ENCODE measurements around the gene R3HCC1L. TPM values are rescaled to one million over a fixed set of nuclear protein-coding genes. Genes with fewer than 3 reads are reported as not detected.
"Not testable (repeated sequence)": the region's sequence is repeated elsewhere in the genome, so short reads cannot be mapped to it uniquely, and the experiment has no call there.

R3HCC1L gene
- total RNA-seq, 1 donor from 2014 or later, result 11.3 TPM

DNA sequence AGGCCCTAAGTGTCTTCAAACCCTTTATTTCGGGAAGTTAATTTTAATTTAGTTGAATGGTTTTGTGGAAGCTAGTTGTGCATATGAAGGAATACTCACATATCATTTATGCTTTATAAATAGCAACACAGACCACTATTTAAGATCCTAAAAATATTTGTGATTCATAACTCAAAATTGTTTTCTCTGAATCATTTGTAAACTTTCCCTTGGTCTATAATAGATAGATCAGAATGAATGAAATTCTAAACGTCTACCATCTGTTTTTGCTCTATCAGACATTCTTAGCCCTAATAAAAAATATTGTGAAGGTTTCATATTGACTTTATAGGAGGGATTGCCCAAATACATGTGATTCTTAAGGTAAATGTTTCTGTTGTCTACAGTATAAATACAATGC is 90.1 kb downstream of the R3HCC1L start:
- Mint-ChIP-seq H3K4me1 (ENCODE audit: unreplicated experiment) (peaks cover 24% of the 10 kb centered on the region), H3K4me3 (ENCODE audit: unreplicated experiment) (no peak overlapping the region), H3K9me3 (ENCODE audit: unreplicated experiment) (peaks cover 6% of the 10 kb centered on the region), H3K27ac (ENCODE audit: unreplicated experiment) (no peak overlapping the region), H3K27me3 (ENCODE audit: unreplicated experiment) (no peaks in the 10 kb centered on the region), H3K36me3 (ENCODE audit: unreplicated experiment) (peaks cover 12% of the 10 kb centered on the region)
- TF ChIP-seq, protein P1, sequence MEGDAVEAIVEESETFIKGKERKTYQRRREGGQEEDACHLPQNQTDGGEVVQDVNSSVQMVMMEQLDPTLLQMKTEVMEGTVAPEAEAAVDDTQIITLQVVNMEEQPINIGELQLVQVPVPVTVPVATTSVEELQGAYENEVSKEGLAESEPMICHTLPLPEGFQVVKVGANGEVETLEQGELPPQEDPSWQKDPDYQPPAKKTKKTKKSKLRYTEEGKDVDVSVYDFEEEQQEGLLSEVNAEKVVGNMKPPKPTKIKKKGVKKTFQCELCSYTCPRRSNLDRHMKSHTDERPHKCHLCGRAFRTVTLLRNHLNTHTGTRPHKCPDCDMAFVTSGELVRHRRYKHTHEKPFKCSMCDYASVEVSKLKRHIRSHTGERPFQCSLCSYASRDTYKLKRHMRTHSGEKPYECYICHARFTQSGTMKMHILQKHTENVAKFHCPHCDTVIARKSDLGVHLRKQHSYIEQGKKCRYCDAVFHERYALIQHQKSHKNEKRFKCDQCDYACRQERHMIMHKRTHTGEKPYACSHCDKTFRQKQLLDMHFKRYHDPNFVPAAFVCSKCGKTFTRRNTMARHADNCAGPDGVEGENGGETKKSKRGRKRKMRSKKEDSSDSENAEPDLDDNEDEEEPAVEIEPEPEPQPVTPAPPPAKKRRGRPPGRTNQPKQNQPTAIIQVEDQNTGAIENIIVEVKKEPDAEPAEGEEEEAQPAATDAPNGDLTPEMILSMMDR (IDR thresholded peaks at IDR 0.05), result no peak
- no peak for DNase-seq (ENCODE audit: extremely low spot score, unreplicated experiment)

- TF ChIP-seq, protein P1 (IDR thresholded peaks at IDR 0.05), result no peak
- H3K4me1 Mint-ChIP-seq (ENCODE audit: unreplicated experiment), result peaks cover 24% of the 10 kb centered on the region
- H3K27ac Mint-ChIP-seq (ENCODE audit: unreplicated experiment), result peak overlapping the region; percentile 1
- peaks cover 7% of the 10 kb centered on the region for H3K36me3 Mint-ChIP-seq (ENCODE audit: unreplicated experiment)
- H3K27me3 Mint-ChIP-seq (ENCODE audit: unreplicated experiment), result no peaks in the 10 kb centered on the region
- H3K4me3 Mint-ChIP-seq (ENCODE audit: unreplicated experiment), result no peak overlapping the region
- no peak for DNase-seq (ENCODE audit: extremely low spot score, unreplicated experiment)
- H3K9me3 Mint-ChIP-seq (ENCODE audit: unreplicated experiment), result peaks cover 1% of the 10 kb centered on the region
Measured at GRCh38 chr10:98224996-98225395, 90.5 kb downstream of the R3HCC1L start.

- Mint-ChIP-seq H3K4me1 (ENCODE audit: unreplicated experiment) (peaks cover 24% of the 10 kb centered on the region), H3K27ac (ENCODE audit: unreplicated experiment) (no peak overlapping the region), H3K9me3 (ENCODE audit: unreplicated experiment) (no peaks in the 10 kb centered on the region), H3K4me3 (ENCODE audit: unreplicated experiment) (no peak overlapping the region), H3K36me3 (ENCODE audit: unreplicated experiment) (peaks cover 12% of the 10 kb centered on the region), H3K27me3 (ENCODE audit: unreplicated experiment) (no peaks in the 10 kb centered on the region)
- TF ChIP-seq, protein P1 (IDR thresholded peaks at IDR 0.05), result no peak
- DNase-seq (ENCODE audit: extremely low spot score, unreplicated experiment), result no peak
Measured at GRCh38 chr10:98226508-98227144, 92.2 kb downstream of the R3HCC1L start.

DNA sequence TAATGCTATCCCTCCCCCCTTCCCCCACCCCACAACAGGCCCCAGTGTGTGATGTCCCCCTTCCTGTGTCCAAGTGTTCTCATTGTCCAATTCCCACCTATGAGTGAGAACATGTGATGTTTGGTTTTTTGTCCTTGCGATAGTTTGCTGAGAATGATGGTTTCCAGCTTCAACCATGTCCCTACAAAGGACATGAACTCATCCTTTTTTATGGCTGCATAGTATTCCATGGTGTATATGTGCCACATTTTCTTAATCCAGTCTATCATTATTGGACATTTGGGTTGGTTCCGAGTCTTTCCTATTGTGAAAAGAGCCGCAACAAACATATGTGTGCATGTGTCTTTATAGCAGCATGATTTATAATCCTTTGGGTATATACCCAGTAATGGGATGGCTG is 93.3 kb downstream of the R3HCC1L start:
- H3K9me3 Mint-ChIP-seq (ENCODE audit: unreplicated experiment); H3K4me3 Mint-ChIP-seq (ENCODE audit: unreplicated experiment); H3K27ac Mint-ChIP-seq (ENCODE audit: unreplicated experiment); DNase-seq (ENCODE audit: extremely low spot score, unreplicated experiment); H3K27me3 Mint-ChIP-seq (ENCODE audit: unreplicated experiment): not testable (repeated sequence)
- Mint-ChIP-seq H3K36me3 (ENCODE audit: unreplicated experiment) (peaks cover 14% of the 10 kb centered on the region), H3K4me1 (ENCODE audit: unreplicated experiment) (peaks cover 24% of the 10 kb centered on the region)

GRCh38 chr10:98228266-98228665 is 93.8 kb downstream of the R3HCC1L start:
- not testable (repeated sequence) for DNase-seq (ENCODE audit: extremely low spot score, unreplicated experiment); H3K27me3 Mint-ChIP-seq (ENCODE audit: unreplicated experiment); H3K27ac Mint-ChIP-seq (ENCODE audit: unreplicated experiment); H3K4me3 Mint-ChIP-seq (ENCODE audit: unreplicated experiment); H3K9me3 Mint-ChIP-seq (ENCODE audit: unreplicated experiment)
- Mint-ChIP-seq H3K4me1 (ENCODE audit: unreplicated experiment) (peaks cover 24% of the 10 kb centered on the region), H3K36me3 (ENCODE audit: unreplicated experiment) (peaks cover 14% of the 10 kb centered on the region)

DNA sequence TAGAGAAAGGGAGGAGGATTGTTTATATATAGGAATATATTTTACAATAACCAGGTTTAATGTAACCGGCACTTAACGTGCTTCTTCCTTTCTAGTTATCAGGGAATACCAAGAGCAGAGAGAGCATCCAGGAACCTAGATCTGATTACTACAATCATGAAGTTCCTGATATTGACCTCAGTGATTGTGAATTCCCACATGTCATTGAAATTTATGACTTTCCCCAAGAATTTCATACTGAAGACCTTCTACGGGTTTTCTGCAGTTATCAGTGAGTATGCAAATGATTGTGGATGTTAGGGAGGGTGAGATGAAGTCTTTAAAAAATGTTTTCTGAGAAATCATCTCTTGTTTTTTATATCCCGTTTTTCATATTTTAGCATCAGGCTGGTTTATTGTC is 97.0 kb downstream of the R3HCC1L start:
- Mint-ChIP-seq H3K9me3 (ENCODE audit: unreplicated experiment) (no peaks in the 10 kb centered on the region), H3K4me3 (ENCODE audit: unreplicated experiment) (no peak overlapping the region), H3K27ac (ENCODE audit: unreplicated experiment) (no peak overlapping the region), H3K36me3 (ENCODE audit: unreplicated experiment) (peaks cover 29% of the 10 kb centered on the region), H3K27me3 (ENCODE audit: unreplicated experiment) (no peaks in the 10 kb centered on the region), H3K4me1 (ENCODE audit: unreplicated experiment) (no peaks in the 10 kb centered on the region)
- no peak for DNase-seq (ENCODE audit: extremely low spot score, unreplicated experiment)
- TF ChIP-seq, protein P1 (IDR thresholded peaks at IDR 0.05), result no peak
